GM12891 (cell line): ENCODE results near the gene NGEF.
"Not testable (repeated sequence)": the region's sequence is repeated elsewhere in the genome, so short reads cannot be mapped to it uniquely, and the experiment has no call there.

Source experiments
- DNase-seq: peaks from one replicate; pipeline ENCODE4 v3.0.0; 2011; ENCODE audit warnings: low spot score; ENCODE audit not compliant: insufficient read length
- FAIRE-seq: peaks from 2 replicates; lab custom pipeline; 2011; peaks lifted over from hg19 to GRCh38; lab: Jason Lieb, UNC
- PAX5 ChIP-seq: IDR thresholded peaks from 2 replicates; pipeline ENCODE4 v1.6.1; 2011; ENCODE audit warnings: low read length, moderate library complexity, mild to moderate bottlenecking; ENCODE audit not compliant: insufficient read depth, severe bottlenecking
- POLR2A ChIP-seq: IDR thresholded peaks from 2 replicates; pipeline ENCODE4 v1.6.1; 2011; ENCODE audit warnings: low read depth, low read length, control low read depth
- POLR2AphosphoS5 ChIP-seq: IDR thresholded peaks from 2 replicates; pipeline ENCODE4 v1.6.1; 2011; ENCODE audit warnings: low read depth, low read length, control low read depth
- POU2F2 ChIP-seq: IDR thresholded peaks from 2 replicates; pipeline ENCODE4 v1.6.1; 2011; ENCODE audit warnings: low read depth, mild to moderate bottlenecking, control low read depth, low read length, moderate library complexity
- SPI1 ChIP-seq: IDR thresholded peaks from 2 replicates; pipeline ENCODE4 v1.6.1; 2011; ENCODE audit warnings: low read depth, low read length, control low read depth
- TAF1 ChIP-seq: IDR thresholded peaks from 2 replicates; pipeline ENCODE4 v1.6.1; 2011; ENCODE audit warnings: low read depth, low read length, control low read depth

The NGEF gene

DNA sequence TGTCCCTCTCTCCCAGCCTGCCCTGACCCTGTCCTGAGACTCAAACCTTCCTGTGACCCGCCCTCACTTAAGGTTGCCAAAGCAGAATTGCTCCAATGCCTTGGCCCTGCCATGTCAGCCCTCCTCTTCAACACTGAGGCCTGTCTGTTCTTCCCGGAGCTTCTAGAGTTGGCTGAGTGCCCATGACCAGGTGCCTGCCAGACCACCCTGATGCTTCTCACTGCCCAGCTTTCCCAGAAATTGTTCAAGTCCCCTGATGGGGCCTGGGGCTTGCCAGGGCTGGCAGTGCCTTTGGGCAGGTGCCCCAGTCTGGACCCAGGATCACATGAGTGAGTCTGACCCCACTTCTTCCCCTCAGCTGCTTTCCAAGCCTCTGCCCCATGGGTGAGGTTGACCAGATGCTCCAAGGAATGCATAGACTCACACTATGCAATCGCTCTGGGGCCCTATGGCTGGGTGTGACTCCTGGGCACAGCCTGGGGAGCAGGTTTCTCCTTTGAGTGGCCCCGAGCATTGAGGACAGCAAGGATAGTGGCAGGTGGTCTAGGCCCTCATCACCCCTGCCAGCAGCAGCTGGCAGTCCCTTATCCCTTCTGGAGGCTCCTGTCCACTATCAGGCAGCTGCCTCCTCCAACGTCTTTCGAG, 44.0 kb upstream of the NGEF start:
- TF ChIP-seq POLR2AphosphoS5 = no peak
- FAIRE-seq = no peak
- DNase-seq = no peak

DNA sequence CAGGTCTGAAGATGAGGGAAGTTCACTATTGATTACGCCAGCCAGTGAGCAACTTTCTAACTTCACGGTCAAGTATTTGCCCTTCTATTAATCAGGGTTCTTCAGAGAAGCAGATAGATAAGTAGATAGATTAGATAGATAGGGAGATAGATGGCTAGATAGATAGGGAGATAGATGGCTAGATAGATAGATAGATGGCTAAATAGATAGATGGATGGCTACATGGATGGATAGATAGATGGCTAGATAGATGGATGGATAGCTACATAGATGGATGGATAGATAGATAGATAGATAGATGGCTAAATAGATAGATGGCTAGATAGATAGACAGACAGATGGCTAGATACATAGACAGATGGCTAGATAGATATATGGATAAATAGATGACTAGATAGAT, 42.3 kb upstream of the NGEF start:
- DNase-seq = no peak
- FAIRE-seq = no peak
- no peak for TF ChIP-seq POLR2A
- no peak for TF ChIP-seq SPI1
- no peak for TF ChIP-seq POLR2AphosphoS5
- no peak for TF ChIP-seq POU2F2
- TF ChIP-seq PAX5 = no peak

DNA sequence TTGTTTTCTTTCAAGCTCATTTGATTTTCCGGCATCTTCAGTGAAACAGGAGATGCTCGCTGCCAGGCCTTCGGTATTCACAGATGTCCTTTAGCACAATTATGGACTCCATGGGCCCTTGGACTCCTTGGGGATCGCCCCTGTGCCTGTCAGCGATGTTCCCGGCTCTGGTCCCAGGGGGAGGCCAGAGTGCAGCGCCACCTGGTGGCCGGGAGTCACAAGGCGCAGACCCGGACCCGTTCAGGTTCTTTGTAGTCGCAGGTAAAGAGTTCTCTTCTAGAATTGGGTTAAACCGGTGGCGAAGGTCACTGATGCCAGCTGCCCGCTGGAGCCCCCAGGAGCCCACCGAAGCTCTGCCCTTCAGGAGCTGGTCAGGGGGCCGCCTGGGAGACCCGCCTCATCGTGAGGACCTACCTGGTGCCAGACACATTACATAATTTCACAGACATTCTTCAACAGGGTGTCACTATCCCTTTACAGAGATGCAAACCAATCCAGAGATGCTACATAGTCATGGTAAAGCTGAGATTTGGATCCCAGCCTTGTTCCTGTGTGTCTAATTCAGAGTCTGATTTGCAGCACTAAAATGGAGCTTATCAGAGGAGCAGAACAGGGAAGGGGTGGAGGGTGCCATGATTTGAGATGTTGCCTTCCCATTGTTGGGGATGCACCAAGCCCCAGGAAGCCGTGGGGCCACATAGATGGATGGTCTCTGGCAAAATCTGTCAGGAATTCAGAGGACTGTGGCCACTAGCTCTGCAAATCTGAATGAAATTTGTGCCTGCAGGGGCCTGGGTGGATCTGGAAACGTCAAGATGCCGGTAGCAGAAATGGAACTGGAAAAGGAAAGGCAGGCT, 41.1 kb upstream of the NGEF start:
- FAIRE-seq = peak; percentile 87
- no peak for TF ChIP-seq POLR2A
- TF ChIP-seq TAF1 = no peak
- DNase-seq = peak; percentile 83

DNA sequence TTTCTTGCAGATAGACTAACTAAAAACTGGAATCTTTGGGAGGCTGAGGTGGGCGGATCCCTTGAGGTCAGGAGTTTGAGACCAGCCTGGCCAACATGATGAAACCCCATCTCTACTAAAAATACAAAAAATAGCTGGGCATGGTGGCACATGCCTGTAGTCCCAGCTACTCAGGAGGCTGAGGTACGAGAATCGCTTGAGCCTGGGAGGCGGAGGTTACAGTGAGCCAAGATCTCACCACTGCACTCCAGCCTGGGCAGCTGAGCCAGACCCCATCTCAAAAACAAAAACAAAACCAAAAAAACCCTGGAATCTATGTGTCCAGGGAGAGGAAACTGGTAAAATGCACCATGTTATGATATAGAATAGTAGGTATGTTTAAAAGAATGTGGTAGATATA, 39.5 kb upstream of the NGEF start:
- not testable (repeated sequence) for DNase-seq, FAIRE-seq

DNA sequence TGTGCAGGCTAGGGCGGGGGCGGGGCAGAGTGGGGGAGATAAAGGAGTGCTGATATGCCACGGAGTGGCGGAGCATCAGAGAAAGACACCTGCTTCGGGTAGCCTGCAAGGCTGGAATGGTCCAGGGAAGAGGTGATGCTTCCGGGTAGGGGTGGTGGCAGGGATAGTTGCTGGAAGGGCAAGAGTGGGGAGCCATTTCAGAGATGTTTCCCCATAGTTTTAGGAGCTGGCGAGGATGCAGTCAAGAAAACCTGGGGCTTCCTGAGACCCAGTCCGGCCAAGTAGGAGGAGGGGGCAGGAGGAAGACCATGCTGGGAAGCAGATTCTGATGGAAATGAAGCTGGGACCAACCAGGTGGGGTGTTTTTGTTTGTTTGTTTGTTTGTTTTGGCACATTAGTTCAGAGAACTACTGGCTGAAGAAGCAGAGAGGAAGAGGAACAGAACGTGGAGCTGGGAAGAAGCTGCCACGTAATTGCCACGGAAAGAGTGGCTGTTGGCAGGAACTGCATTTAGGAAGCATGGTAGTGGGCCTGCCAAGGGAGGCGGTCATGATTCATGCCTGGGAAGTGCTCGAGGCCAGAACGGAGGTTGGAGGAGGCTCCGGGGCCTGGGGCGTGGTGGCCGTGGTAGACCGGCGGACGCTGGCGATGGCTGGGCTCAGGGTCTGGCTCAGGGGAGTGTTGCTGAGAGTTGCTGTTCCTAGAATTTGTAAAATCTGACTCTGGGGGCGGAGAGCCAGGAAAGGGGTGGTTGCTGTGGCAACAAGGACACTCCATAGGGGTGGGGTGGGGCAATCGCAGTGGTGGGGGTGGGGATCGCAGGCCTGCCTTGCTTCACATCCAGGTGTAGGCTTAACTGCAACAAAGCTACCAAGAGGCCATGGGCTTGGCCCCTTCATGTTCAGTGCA, 38.4 kb upstream of the NGEF start:
- DNase-seq (no peak), FAIRE-seq (no peak)
- TF ChIP-seq POLR2A = no peak
- no peak for TF ChIP-seq POU2F2
- TF ChIP-seq SPI1 = no peak
- TF ChIP-seq POLR2AphosphoS5 = no peak
- no peak for TF ChIP-seq PAX5
- TF ChIP-seq TAF1 = no peak

DNA sequence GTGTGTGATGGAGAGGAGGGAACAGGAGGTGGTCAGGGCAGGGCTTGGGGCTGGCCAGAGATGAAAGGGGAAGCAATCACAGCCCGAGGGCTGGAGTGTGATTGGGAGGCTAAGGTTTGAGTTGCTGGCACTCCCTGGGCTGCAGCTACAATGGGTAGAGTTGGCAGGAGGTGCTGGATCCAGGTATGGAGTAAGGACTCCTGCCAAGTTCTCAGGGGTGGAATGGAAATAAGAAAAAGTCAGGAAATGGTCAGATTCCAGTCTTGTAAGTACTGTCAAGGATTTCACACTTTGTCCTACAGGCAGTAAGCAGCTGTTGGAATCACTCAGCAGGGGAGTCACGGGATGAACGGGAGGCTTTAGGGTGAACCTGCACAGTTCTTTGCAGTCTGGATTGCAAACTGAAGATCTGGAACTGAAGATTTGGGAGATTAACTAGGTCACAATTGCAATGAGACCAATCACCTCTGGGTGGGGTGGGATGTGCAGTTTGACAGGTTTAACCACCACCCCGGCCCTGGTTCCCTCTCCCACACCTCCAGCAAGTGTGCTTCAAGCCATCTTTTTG, 36.2 kb upstream of the NGEF start:
- TF ChIP-seq PAX5 = no peak
- no peak for TF ChIP-seq POLR2A
- TF ChIP-seq POLR2AphosphoS5 = no peak
- no peak for TF ChIP-seq TAF1
- TF ChIP-seq SPI1 = no peak
- no peak for TF ChIP-seq POU2F2
- DNase-seq (no peak), FAIRE-seq (no peak)

DNA sequence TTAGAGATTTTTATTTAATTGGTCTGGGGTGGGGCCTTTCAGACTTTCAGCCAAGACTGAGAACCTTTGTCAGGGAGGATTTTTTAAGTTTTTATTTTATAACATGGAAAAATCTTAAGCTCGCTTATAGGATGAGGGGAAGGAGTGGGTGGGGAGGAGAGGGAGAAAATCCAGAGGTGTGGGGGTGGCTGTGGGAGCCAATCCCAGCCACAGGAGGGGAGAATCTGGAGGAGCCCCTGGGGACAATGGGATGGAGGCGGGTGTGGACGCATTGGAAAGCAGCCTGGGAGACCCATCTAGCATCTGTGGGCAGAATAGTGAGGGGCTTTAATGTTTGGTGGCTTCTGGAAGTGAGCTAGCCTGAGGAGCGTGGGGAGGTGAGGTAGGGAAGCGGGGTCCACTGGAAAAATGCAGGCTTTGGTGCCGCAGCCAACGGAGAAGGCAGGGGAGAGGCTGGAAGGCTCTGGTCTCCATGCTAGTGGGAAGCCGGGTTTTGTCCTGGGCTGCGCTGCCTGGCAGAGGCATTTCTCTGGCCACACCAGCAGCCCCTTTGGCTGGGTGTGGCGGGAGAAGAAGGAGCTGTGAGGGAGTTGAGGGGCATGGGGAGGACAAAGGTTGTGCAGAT, 35.6 kb upstream of the NGEF start:
- TF ChIP-seq SPI1 (no peak), PAX5 (no peak), POLR2AphosphoS5 (no peak), POU2F2 (no peak), TAF1 (no peak), POLR2A (no peak)
- no peak for DNase-seq
- FAIRE-seq = no peak

DNA sequence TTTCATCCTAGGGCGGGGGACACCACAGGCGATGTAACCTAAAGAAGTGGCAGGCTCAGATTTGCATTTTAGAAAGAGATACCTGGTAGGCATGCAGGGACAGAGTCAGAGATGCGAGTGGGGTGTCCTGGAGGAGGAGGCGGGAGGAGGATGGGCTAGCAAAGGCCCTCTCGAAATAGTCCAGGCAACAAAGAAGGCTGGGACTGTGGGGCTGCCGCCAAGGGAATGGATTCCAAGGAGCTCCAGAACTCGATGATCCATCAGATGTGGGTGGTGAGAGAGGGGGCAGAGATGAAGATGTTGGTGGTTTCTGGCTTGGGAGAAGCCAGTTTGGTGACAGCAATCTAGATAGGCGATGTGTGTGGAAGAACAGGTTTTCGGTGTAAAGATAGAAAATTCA, 34.6 kb upstream of the NGEF start:
- FAIRE-seq = no peak

DNA sequence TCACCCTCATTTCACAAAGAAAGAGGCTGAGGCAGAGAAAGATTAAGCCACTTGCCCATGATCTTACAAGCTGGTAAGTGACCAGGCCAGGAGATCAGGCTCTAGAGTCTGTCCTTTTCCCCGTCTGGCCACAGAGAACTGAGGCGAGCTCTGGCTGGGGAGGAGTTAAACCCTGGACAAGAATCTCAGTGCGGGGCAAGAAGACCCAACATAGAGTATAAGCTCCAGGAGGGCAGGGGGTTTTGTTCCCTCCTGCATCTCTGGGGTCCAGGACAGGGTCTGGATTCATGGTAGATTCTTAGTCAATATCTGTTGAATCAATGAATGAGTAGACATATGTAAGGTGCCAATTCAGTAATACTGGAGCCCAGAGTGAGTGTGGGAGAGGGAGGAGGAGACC, 34.1 kb upstream of the NGEF start:
- DNase-seq (no peak), FAIRE-seq (no peak)
- TF ChIP-seq TAF1 (no peak), SPI1 (no peak), POLR2AphosphoS5 (no peak), POLR2A (no peak), PAX5 (no peak), POU2F2 (no peak)

More for the DNA sequence above, 34.6 kb upstream of the NGEF start:
- DNase-seq = no peak
- TF ChIP-seq SPI1 = no peak
- TF ChIP-seq TAF1 = no peak
- TF ChIP-seq POU2F2 = no peak
- no peak for TF ChIP-seq POLR2AphosphoS5
- TF ChIP-seq POLR2A = no peak
- TF ChIP-seq PAX5 = no peak
